Cardiac fibroblast (primary cell): Measurements from ENCODE around the gene TNF.

Experiments
- DNase-seq, 2 donors: peaks; one replicate each; pipeline versions ENCODE4 v3.0.0 to v3.0.0-alpha.2; 2010; ENCODE audit warnings: low read depth in 2 of 2
- H3K4me3 ChIP-seq, 2 donors: replicated peaks in 1 of 2; 1 replicate in 1 of 2; 2 replicates in 1 of 2; pipeline ENCODE4 v1.5.1; 2011; ENCODE audit warnings: low read depth in 2 of 2, low read length in 2 of 2, mild to moderate bottlenecking in 2 of 2, moderate library complexity in 1 of 2
- TF ChIP-seq, protein P1 (sequence below): IDR thresholded peaks from one replicate; pipeline ENCODE4 v1.5.1; 2011; ENCODE audit warnings: low read depth, mild to moderate bottlenecking, low read length, inconsistent platforms

TNF gene

GRCh38 chr6:31619805-31620585 lies 44.6 kb downstream of the TNF start:
- TF ChIP-seq, protein P1, sequence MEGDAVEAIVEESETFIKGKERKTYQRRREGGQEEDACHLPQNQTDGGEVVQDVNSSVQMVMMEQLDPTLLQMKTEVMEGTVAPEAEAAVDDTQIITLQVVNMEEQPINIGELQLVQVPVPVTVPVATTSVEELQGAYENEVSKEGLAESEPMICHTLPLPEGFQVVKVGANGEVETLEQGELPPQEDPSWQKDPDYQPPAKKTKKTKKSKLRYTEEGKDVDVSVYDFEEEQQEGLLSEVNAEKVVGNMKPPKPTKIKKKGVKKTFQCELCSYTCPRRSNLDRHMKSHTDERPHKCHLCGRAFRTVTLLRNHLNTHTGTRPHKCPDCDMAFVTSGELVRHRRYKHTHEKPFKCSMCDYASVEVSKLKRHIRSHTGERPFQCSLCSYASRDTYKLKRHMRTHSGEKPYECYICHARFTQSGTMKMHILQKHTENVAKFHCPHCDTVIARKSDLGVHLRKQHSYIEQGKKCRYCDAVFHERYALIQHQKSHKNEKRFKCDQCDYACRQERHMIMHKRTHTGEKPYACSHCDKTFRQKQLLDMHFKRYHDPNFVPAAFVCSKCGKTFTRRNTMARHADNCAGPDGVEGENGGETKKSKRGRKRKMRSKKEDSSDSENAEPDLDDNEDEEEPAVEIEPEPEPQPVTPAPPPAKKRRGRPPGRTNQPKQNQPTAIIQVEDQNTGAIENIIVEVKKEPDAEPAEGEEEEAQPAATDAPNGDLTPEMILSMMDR = no peak
- DNase-seq = peak; percentile 100
- H3K4me3 ChIP-seq = peak overlapping the region; percentile 61 to 72

GRCh38 chr6:31620586-31621319 lies 45.4 kb downstream of the TNF start, which contains the start of gene PRRC2A:
Gene PRRC2A (plus strand): TSS chr6:31620715. CDS start chr6:31622790, 2,075 bp downstream.
- DNase-seq = no peak
- TF ChIP-seq, protein P1 = no peak
- H3K4me3 ChIP-seq = peak within 1 kb of the TSS; percentile 90 to 92

DNA sequence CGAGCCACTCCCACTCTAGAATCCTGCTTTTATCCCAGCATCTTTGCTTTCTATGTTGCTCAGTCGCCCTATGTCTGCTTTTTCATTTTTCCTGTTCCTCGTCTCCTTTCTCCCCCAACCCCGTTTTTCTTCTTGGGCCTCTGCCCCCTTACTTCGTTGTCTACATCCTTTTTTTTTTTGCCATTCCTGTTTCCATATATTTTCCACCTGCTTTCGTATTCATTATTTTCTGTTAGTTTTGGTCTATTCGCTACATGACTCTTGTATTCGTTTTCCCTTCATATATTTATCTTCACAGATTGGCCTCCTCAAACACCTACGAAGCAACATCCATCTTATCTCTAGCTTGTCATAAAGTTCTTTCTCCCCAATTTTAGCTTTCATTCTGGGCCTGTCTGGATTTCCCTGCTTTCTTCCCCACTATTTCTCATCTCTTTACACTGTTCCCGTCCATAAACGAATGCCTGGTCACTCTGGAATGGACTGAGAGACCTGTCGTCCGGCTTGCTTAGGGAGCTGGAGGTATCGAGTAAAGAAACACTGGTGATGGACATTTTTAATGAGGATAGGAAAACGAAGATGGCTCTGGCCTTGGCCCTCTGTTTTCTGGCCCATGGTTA lies 46.1 kb downstream of the TNF start:
- no peak for DNase-seq
- H3K4me3 ChIP-seq = peak overlapping the region; percentile 90 to 92
- TF ChIP-seq, protein P1 = no peak

GRCh38 chr6:31621991-31622390 lies 46.6 kb downstream of the TNF start:
- DNase-seq = no peak
- TF ChIP-seq, protein P1 = no peak
- H3K4me3 ChIP-seq = peak overlapping the region; percentile 90 to 92

DNA sequence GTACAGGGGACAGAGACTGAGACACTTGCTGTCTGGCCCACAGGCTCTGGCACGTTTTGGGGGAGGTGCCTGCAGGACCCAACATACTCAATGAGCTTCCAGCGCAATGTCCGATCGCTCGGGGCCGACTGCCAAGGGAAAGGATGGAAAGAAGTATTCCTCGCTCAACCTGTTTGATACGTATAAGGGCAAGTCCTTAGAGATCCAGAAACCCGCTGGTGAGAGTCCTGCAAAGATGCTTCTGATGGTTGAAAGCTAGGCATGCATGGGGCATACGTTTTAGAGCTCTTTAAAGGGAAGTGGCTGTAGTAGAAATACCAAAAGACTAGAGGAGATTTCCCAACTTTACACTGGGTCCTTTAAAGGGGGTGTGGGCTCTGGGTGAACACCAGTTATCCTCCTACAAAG lies 47.3 kb downstream of the TNF start:
- TF ChIP-seq, protein P1 = no peak
- H3K4me3 ChIP-seq = peak overlapping the region in 1 of 2 donors; percentile 92
- DNase-seq = no peak

DNA sequence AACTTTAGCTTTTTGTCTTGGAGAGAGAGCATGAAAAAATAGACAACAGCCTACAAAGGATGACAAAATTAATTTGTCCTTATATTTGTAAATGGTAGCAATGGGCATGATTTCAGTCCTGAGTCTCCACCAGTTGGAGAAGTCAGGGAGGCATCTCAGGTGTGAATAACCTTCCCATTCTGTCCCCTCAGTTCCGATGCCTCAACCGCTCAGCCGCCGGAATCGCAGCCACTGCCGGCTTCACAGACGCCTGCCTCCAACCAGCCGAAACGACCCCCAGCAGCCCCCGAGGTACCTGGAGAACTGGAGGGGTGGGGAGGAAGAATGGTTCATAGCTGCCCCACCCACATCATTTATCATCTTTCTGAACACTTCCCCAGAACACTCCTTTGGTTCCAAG lies 48.7 kb downstream of the TNF start:
- no peak for DNase-seq
- no peak overlapping the region for H3K4me3 ChIP-seq
- TF ChIP-seq, protein P1 = no peak
